ENCODE measurements around the gene TMEM11. TPM values are rescaled to one million over a fixed set of nuclear protein-coding genes. Genes with fewer than 3 reads are reported as not detected.

The TMEM11 gene
- polyA plus RNA-seq, 3 donors = 25.7 to 68.1 (median 59.5) TPM

DNA sequence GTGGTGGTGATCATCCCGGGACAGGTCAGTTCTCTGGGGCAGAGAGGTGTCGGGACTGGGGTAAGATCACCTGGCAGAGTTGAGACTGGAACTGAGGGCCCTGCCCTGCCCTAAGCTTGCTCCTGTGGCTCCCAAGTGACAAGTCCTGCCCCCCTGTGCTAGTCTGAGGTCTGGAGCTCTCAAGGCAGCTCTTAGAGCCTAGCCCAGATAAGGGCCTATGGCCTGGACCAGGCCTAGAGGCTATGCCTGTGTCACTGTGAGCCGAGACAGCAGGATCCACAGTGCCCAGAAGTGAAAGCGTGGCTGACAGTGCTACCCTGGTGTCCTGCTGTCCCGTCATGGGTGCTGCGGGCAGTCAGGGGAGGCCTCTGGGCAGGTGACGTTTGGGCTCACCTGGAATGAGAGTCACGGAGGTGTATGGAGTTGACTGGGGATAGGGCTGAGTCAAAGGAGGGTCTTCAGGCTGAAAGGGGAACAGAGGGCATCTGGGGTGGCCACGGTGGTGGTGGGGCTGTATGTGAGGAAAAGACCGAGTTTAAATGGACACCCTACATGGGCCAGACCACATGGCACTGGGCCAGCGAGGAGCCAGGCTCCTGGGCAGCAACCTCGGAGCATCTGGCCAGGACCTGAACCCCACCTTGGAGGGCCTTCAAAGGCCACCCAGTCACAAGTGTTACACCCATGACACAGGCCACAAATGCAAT lies 33.7 kb upstream of the TMEM11 start:
- Histone ChIP-seq H3K27ac (ENCODE audit: low read depth in 1 of 2, low read length in 2 of 2) (no peak overlapping the region), H3K9ac (ENCODE audit: insufficient read depth, low read length, poor library complexity, severe bottlenecking) (no peak overlapping the region), H3K27me3 (ENCODE audit: control insufficient read depth in 2 of 2, insufficient read depth in 2 of 2, low read length in 2 of 2) (no peaks in the 10 kb centered on the region), H3K36me3 (replicated peaks in 1 of 2; ENCODE audit: control insufficient read depth in 1 of 2, insufficient read depth in 2 of 2, low read length in 2 of 2) (peaks cover 9 to 14% of the 10 kb centered on the region in 2 donors), H3K79me2 (ENCODE audit: insufficient read depth, low read length) (peaks cover 3% of the 10 kb centered on the region), H3K4me2 (replicated peaks; ENCODE audit: extremely low read depth, low read length, poor library complexity, severe bottlenecking) (no peak overlapping the region), H3K9me3 (replicated peaks in 1 of 2; ENCODE audit: control insufficient read depth in 1 of 2, insufficient read depth in 1 of 2, low read length in 2 of 2) (no peaks in the 10 kb centered on the region), H3K4me3 (replicated peaks in 1 of 3; ENCODE audit: low read depth in 2 of 3, low read length in 3 of 3) (no peak overlapping the region), H2AFZ (ENCODE audit: insufficient read depth, low read depth, low read length, poor library complexity, severe bottlenecking) (no peak overlapping the region), H3K4me1 (ENCODE audit: control insufficient read depth in 1 of 2, insufficient read depth in 2 of 2, low read length in 2 of 2) (peaks cover 16 to 29% of the 10 kb centered on the region in 2 donors), H4K20me1 (ENCODE audit: insufficient read depth, low read length) (peaks cover 92% of the 10 kb centered on the region)
- Mint-ChIP-seq H3K27me3 (ENCODE audit: low read depth in 3 of 3) (peaks cover 0 to 9% (median 3%) of the 10 kb centered on the region in 3 donors), H3K4me3 (no peak overlapping the region), H3K27ac (peak overlapping the region in 2 of 7 donors; percentile 5 to 22), H3K4me1 (peaks cover 32% of the 10 kb centered on the region), H3K9me3 (peaks cover 0 to 2% (median 0%) of the 10 kb centered on the region in 7 donors), H3K36me3 (peaks cover 6 to 26% of the 10 kb centered on the region in 2 donors)
- TF ChIP-seq, protein P1, sequence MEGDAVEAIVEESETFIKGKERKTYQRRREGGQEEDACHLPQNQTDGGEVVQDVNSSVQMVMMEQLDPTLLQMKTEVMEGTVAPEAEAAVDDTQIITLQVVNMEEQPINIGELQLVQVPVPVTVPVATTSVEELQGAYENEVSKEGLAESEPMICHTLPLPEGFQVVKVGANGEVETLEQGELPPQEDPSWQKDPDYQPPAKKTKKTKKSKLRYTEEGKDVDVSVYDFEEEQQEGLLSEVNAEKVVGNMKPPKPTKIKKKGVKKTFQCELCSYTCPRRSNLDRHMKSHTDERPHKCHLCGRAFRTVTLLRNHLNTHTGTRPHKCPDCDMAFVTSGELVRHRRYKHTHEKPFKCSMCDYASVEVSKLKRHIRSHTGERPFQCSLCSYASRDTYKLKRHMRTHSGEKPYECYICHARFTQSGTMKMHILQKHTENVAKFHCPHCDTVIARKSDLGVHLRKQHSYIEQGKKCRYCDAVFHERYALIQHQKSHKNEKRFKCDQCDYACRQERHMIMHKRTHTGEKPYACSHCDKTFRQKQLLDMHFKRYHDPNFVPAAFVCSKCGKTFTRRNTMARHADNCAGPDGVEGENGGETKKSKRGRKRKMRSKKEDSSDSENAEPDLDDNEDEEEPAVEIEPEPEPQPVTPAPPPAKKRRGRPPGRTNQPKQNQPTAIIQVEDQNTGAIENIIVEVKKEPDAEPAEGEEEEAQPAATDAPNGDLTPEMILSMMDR (IDR thresholded peaks at IDR 0.05) = no peak
- intact Hi-C loops (cut with micrococcal nuclease) = no loop called here
- WGBS (ENCODE audit: insufficient coverage) = 93% methylated on average over 12 of the region's 12 CpGs
- DNase-seq = no peak

DNA sequence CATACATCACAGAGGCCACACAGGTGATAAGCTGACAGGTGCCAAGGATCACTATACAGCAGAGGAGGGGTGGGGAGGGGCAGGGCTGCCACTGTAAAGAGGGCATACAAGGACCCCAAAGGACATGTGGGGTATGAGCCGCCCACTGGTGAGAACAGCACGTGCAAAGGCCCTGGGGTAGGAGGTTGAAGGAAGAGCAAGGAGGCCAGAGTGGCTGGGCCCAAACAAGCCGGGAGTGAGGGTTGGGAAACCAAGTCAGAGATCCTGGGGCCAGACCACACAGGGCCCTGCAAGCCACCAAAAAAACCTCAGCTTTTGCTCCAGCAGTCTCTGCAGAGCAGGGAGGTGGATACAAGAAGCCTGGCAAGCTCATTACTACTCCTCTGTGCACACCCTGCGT lies 32.7 kb upstream of the TMEM11 start:
- no peaks in the 10 kb centered on the region for H3K9me3 ChIP-seq (replicated peaks in 1 of 2; ENCODE audit: control insufficient read depth in 1 of 2, insufficient read depth in 1 of 2, low read length in 2 of 2)
- no peak overlapping the region for H3K4me3 ChIP-seq (replicated peaks in 1 of 3; ENCODE audit: low read depth in 2 of 3, low read length in 3 of 3)
- H3K36me3 Mint-ChIP-seq = peaks cover 10 to 33% of the 10 kb centered on the region in 2 donors
- H3K27me3 ChIP-seq (ENCODE audit: control insufficient read depth in 2 of 2, insufficient read depth in 2 of 2, low read length in 2 of 2) = no peaks in the 10 kb centered on the region
- no peak overlapping the region for H2AFZ ChIP-seq (ENCODE audit: insufficient read depth, low read depth, low read length, poor library complexity, severe bottlenecking)
- intact Hi-C loops (cut with micrococcal nuclease) = no loop called here
- DNase-seq = no peak
- no peak overlapping the region for H3K27ac ChIP-seq (ENCODE audit: low read depth in 1 of 2, low read length in 2 of 2)
- H3K79me2 ChIP-seq (ENCODE audit: insufficient read depth, low read length) = peaks cover 3% of the 10 kb centered on the region
- H4K20me1 ChIP-seq (ENCODE audit: insufficient read depth, low read length) = peaks cover 97% of the 10 kb centered on the region
- H3K4me3 Mint-ChIP-seq = no peak overlapping the region
- no peak overlapping the region for H3K4me2 ChIP-seq (replicated peaks; ENCODE audit: extremely low read depth, low read length, poor library complexity, severe bottlenecking)
- peaks cover 22% of the 10 kb centered on the region for H3K4me1 Mint-ChIP-seq
- H3K4me1 ChIP-seq (ENCODE audit: control insufficient read depth in 1 of 2, insufficient read depth in 2 of 2, low read length in 2 of 2) = peaks cover 7 to 19% of the 10 kb centered on the region in 2 donors
- H3K9me3 Mint-ChIP-seq = peaks cover 0 to 1% (median 0%) of the 10 kb centered on the region in 7 donors
- TF ChIP-seq, protein P1 (IDR thresholded peaks at IDR 0.05) = no peak
- no peak overlapping the region for H3K9ac ChIP-seq (ENCODE audit: insufficient read depth, low read length, poor library complexity, severe bottlenecking)
- no peak overlapping the region for H3K27ac Mint-ChIP-seq
- H3K36me3 ChIP-seq (replicated peaks in 1 of 2; ENCODE audit: control insufficient read depth in 1 of 2, insufficient read depth in 2 of 2, low read length in 2 of 2) = peaks cover 15 to 23% of the 10 kb centered on the region in 2 donors
- H3K27me3 Mint-ChIP-seq (ENCODE audit: low read depth in 3 of 3) = peaks cover 0 to 3% (median 0%) of the 10 kb centered on the region in 3 donors
- WGBS (ENCODE audit: insufficient coverage) = 91% methylated on average over 4 of the region's 4 CpGs

All from CD14-positive monocyte (primary cell).